HPDE6-E6E7 (cell line): ENCODE measurements around the gene LDB3.

Experiments used
- DNase-seq: peaks from one replicate; pipeline ENCODE4 v3.0.0; 2011; ENCODE audit warnings: missing footprints; ENCODE audit errors: extremely low spot score

LDB3 gene

DNA sequence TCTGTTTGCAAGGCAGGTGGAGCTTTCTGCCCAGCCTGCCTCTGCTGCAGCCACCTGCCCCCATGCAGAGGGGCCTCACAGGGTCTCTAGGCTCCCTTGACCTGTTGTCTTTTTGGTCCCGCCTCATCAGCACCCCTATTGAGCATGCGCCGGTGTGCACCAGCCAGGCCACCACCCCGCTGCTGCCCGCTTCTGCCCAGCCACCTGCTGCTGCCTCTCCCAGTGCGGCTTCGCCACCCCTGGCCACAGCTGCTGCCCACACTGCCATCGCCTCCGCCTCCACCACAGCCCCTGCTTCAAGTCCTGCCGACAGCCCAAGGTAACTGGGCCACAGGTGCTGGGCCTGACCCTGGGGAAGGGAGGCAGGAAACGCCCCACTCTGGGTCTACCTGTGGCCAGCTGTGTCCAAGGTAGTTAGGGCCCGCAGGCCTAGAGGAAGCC lies 38.1 kb downstream of the LDB3 start:
- DNase-seq = no peak

DNA sequence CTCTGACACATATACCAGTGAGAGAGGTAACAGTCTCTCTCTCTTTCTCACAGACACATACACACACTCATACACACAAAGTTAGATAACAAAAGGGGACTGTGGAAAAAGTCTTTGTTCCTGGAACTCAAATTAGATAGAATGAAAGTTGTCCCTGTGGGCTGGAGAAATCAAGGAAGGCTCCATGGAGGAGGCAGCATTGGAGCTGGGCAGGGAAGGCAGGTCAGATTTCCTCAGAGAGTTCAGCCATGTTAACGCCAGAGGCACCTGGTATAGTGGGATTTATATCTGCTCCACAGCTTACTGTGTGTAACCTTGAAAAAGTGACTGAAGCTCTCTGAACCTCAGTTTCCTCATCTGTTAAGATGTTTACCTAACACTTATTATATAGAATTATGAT lies 38.7 kb downstream of the LDB3 start:
- DNase-seq = no peak

GRCh38 chr10:86707505-86707904 lies 39.2 kb downstream of the LDB3 start:
- no peak for DNase-seq

DNA sequence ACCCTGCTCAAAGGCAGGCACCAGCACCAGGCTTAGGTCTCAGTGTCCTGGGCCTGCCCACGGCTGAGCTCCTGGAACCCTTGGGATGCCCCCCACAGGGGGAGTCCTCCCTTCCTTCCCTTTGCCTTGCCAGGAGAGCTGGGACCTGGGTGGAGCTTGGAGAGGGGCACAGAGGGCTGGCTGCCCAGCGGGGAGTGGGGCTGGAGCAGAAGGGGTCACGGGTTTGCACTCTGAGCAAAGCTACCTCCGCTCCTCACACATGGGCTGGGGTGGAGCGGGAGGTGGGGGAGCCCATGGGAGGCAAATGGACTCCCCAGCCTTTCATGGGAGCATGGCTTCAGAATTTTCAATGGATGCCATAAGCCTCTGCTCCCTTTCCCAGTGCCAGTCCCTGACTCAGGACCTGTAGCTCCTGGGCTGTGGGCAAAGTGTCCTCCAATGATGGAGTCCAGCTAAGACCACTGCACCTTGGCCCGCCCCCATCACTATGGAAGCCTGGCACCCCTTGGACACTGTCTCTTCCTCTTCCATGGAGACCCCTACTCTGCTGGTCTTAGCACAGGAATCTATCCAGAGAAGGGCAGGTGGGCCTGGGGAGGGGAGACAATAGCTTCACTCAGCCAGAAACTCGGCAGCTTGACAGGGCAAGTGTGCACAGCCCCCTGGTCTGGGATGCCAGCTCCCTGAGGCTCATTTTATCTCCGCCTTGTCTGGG lies 39.9 kb downstream of the LDB3 start:
- no peak for DNase-seq

DNA sequence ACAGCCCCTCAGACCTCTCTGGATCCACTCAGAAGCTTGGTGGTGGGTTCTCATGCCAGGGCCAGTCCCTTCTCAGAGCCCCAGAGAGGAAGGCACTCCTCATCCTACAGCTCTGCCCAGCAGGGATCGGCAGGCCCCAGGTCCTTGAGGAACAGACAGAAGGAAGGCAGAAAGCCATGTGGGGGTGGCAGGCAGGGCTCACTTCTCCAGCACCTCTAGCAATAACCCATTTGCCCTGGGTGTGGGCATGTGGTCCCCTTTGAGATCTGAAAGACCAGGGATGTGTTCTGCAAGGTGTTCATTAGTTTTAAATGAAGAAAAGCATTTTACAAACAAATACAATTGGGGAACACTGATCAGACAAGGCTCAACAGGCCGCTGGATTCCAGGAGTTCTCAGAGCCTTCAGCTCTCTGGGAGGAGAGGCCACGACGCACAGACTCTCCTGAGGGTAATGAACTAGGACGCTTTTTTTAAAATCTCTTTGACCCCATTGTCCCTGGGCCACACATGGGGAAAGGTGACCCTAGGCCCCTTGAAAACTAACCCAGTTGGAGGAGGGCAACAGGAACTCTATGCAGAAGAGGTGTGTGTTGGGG lies 40.6 kb downstream of the LDB3 start:
- DNase-seq = no peak

DNA sequence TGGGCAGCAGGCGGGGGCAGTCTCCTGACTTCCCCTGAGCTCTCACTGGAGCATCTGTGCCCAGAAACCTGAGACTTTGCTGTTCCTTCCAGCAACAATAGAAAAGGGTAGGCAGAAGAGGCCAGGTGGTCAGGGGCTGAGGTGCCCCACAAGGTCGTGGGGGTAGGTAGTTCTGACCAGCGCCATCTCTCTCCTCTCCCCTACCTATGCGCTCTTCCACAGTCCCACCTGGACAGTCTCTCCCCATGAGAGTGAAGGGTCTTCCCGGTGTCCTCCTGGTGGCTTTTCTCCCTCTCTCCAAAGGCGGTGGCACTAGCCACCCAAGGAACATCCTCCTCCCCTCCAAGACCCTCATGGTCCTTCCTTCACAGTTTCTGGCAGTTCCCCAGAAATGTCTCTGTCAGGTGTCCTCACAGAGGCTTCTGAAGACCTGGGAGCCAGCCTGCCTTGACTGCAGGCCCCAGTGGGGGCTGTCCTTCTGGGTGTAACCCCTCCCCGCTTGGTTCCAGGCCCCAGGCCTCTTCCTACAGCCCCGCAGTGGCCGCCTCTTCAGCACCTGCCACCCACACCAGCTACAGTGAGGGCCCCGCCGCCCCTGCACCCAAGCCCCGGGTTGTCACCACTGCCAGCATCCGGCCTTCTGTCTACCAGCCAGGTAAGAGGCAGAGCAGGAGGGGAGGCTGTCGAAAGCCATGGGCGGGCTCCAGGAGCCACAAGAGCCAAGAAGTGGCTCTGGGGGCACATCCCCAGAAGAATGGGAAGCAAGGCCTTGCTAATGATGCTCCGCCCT lies 41.3 kb downstream of the LDB3 start:
- DNase-seq = no peak

- DNase-seq = peak; percentile 87
Measured at GRCh38 chr10:86710987-86711512, 42.7 kb downstream of the LDB3 start.

DNA sequence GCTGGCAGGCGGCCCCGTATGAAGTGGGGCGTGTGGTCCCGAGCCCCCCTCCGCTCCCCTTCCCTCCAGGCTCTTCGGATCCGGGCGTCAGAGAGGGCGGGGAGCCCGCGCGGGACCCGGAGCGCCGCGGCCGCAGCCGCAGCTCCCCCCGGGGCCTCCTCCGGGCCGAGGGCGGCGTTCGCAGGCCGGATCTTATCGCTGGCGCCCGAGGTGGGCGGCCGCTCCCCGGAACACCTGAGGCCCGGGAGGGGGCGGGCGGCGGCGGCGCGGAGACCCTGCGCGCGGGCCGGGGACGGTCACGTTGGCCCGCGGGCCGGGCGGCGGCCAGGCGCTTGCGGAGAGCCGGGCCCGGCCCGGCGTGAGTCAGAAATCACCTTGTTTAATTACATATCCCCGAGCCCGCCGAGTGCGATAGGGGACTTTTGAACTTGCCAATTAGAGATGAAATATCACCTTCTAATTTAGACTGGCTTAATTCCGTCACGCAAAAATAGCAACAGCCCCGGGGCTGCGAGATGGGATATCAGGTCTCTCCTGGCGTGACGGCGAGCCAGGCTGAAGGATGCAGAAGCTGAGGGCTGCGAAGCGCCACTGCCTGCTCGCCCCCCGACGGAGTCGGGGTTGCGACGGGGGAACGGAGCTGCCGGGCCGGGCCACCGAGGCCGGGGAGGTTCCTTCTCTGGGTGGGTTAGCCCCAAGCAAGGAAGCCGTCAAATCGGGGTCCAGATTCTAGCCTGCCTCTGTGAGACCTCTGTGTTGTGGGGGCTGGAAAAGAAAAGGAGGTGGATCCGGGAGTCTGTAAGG lies 43.4 kb downstream of the LDB3 start:
- peak; percentile 40 for DNase-seq

DNA sequence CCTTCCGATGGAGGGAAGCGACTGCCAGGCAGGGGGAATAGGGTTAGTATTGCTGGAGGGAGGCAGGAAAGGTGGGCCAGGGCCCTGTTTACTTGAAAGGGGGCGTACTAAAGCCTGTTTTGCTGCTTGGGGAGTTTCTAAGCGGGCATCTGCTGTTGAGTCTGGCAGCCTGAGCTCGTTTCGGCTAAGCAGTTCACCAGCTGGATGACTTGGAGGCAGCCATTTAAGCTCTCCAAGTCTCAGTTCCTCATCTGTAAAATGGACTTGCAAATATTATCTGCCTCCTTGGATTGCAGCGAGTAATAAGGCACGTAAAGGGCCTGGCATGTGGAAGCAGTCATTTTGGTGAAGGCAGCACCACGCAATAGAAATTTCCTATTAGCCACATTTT lies 44.0 kb downstream of the LDB3 start:
- DNase-seq = no peak

GRCh38 chr10:86715156-86715795 lies 47.0 kb downstream of the LDB3 start:
- no peak for DNase-seq

DNA sequence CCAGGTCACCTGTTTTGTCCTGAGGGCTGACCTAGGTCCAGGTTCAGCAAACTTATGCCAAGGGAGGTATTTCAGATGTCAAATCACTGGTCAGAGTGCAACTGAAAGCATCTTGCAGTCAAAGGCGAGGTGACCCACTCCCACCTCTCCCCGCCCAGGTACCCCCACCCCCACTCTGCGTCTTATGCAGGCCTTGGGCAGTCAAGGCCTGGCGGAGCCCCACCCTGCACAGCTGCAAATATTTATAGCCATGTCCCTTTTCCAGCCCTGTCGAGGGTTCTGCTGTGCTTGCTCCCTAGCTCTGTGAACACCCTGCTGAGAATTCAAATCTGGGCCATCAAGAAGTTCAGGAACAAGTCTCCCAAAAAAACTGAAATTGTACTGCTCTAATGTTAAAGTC lies 47.5 kb downstream of the LDB3 start:
- DNase-seq = no peak

GRCh38 chr10:86716466-86716865 lies 48.2 kb downstream of the LDB3 start:
- DNase-seq = no peak

GRCh38 chr10:86718556-86718955 lies 50.2 kb downstream of the LDB3 start:
- DNase-seq = no peak

GRCh38 chr10:86721232-86721631 lies 52.9 kb downstream of the LDB3 start:
- no peak for DNase-seq

- no peak for DNase-seq
Measured at GRCh38 chr10:86723009-86723408, 54.7 kb downstream of the LDB3 start.

- DNase-seq = no peak
Measured at GRCh38 chr10:86724445-86724844, 56.1 kb downstream of the LDB3 start.

DNA sequence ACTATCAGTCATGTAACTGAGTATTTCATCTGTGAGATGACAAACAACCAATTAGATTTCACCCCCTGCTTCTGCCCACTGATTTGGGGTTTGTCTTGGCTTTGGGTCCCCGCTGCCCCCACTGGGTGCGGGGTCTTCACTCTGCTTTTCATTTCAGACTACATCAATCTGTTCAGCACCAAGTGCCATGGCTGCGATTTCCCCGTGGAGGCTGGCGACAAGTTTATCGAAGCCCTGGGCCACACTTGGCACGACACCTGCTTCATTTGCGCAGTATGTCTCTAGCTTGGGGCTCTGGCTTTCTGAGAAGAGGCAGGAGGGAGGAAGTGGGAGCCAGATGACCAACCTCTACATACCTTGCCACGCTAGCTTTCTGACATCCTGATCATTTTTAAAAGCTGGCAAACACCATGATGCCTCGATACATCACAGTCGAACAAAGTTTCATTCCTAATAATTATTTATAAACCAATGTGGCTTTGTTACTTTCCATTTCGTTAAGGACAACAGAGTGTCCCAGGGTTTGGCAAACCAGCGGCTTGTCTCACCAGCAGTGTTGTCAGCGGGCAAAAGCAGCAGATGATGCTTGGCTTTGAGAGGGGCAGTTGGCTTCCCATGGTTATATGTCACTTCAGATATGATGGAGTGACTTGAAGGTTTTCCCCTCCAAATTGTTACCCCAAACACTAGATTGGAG lies 57.8 kb downstream of the LDB3 start:
- DNase-seq = no peak

GRCh38 chr10:86726677-86726999 lies 58.3 kb downstream of the LDB3 start:
- DNase-seq = no peak

DNA sequence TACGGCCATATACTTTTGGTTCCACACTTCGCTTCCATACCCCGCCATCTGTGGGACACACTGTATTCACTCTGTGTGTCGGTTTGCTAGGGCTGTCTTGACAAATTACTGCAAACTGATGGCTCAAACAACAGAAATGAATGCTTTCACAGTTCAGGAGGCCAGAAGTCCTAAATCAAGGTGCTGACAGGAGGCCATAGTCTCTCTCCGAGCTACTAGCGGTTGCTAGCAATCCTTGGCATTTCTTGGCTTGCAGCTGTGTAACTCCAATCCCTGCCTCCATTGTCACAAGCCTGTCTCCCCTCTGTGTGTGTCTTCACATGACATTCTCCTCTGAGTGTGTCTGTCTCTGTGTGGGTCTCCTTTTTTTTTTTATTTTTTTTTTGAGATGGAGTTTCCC lies 59.2 kb downstream of the LDB3 start:
- DNase-seq = no peak

GRCh38 chr10:86728056-86728455 lies 59.7 kb downstream of the LDB3 start:
- DNase-seq = no peak

DNA sequence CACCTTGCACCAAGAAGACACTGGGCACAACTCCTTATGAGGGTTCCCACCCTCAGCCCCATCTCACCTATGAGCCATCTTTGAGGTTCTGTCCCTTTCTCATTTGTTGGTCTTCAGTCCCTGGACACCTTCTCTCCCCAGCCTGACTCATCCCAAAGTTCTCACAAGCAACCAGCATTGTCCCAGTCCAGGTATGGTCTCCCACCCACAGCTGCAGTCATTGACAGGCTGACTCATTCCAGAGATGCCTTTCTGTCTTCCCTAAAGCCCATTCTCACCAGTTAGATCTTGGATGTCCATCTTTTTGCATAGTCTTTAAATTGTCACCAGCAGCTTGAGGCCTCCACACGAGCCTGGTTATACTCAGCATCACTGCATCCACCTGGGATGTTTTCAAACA lies 61.4 kb downstream of the LDB3 start:
- no peak for DNase-seq
